ENCODE measurements around the gene TRAF1.

DNA sequence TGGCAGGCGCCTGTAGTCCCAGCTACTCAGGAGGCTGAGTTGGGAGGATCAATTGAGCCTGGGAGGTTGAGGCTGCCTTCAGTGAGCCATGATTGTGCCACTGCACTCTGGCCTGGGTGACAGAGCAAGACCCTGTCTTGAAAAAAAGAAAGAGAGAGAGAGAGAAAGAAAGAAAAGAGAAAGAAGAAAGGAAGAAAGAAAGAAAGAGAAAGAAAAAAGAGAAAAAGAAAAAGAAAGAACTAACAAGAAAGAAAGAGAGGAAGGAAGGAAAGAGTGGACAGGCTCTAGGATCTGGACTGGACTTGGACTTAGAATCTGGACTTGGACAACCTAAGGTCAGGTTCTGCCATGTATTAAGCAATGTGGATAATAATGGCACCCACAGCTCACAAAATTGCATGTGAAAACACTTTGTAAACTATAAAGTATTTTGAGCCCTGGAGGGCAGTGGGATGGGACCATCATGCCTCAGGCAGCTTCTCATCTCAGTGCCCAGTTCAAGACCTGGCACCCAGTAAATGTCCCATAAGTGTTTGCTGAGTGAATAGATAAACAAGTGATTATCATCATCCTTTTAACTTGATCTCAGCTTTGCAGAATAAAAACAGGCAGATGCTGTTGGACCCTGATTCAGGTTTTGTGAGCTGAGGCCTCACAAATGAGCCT lies 36.9 kb downstream of the TRAF1 start:
- TF ChIP-seq CTCF (IDR thresholded peaks at IDR 0.05) (no peak), POLR2A (IDR thresholded peaks at IDR 0.05) (no peak)
